Endothelial cell of hepatic sinusoid (primary cell): ENCODE measurements around the gene LRP3.
"Not testable (repeated sequence)": the region's sequence is repeated elsewhere in the genome, so short reads cannot be mapped to it uniquely, and the experiment has no call there.

Experiments used
- in situ Hi-C: cut with HindIII; loops from 2 replicates; pipeline ENCODE4 v1.10.0; 2017; ENCODE audit warnings: low sequenced_read_pairs

The LRP3 gene

DNA sequence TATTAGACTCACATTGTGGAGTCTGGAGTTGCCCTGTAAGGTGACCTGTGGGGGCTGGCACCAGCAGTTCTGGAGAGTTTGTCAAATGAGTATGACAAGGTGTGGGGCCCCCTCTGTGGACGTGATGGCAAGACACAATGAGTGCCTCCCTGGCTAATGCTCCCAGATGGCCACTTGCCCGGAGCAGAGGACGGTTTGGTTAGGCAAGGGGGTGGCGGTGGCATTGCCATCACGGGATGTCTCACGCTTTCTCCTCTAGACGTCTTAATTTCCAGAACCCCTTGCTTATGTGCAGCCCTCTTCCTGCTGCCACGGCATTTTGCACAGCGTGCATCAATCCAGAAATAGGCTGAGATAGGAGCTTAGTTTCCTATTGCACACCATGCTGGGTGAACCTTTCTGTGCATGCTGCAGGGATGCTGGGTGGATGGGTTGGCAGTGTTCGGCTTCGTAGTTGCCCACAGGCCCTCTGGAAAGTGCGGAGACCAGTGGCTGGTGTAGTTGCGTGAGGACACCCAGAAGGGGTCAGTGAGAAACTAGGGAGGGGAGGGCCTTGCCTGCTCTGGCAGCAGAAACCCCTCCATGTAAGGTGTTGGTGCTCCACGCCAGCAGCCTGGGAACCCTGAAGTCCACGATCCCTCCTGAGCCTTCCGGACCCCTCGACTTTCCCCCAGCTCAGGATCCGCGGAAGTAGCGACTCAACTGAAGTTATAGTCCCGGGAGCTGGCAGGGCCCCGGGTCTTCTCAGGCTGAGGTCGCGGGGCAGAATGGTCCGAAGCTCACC is 18.1 kb upstream of the LRP3 start:
- in situ Hi-C loops = loop anchor here (5.0 to 10.0 kb wide), 2 partner anchors 39 to 61 kb away; no protein-coding TSS in a partner anchor

DNA sequence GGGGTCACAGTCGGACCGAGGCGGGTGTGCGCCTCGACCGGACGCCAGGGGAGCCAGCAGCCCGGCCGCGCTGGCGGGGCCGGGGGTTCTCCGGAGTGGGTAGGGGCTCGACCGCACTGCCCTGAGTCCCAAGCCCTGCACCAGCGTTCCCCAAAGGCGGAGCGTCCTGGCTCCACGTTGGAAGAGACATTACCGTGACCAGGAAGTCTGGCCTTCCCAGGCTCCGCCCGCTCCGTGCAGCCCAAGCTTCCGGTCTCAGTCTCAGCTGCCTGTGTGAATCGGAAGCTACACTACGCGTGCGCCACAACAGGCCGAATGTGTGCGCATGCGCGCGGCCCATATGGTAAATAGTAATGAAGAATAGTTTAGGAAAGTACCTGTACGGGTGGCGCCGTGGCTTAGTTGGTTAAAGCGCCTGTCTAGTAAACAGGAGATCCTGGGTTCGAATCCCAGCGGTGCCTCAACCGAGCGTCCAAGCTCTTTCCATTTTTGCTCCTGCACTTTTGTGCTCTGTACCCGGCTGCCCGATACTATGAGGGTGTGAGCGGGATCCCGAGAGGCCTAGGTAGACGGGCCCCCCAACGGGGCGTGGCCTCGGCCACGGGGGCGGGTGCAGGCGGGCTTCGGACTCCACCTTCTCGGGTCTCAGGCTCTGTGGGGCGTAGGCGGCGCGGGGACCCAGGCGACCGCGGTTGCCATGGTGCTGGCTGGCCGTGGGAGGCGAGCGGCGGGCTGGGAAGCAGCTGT is 17.3 kb upstream of the LRP3 start:
- in situ Hi-C loops = loop anchor here (5.0 to 10.0 kb wide), 2 partner anchors 40 to 62 kb away; no protein-coding TSS in a partner anchor

DNA sequence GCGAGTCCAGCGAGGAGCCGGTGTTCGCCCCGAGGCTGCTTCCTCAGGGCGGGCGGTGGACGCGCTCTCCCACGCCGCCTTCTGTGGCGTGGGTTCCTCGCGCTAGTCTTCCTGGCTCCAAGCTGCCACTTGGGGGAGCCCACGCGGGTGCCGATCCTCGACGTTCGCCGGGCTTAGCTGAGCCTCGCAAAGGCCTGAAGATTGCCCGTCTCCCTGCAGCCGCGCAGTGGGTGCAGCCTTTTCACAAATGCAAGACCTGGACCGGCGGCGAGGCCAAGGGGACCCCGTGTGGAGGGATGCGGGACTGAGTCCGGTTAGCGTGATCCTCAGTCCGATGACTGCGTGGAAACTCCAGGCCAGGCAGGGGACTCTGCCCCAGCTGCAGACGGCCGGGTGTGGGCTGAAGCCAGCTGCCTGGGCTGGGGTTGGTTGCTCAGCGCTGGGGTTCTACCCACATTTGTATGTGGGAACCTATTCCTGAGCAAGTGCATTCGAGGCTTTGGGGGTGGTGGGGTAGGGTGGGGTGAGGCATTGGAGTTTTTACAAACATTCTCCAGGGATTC is 16.6 kb upstream of the LRP3 start:
- in situ Hi-C loops = loop anchor here (5.0 to 10.0 kb wide), 2 partner anchors 40 to 63 kb away; no protein-coding TSS in a partner anchor

DNA sequence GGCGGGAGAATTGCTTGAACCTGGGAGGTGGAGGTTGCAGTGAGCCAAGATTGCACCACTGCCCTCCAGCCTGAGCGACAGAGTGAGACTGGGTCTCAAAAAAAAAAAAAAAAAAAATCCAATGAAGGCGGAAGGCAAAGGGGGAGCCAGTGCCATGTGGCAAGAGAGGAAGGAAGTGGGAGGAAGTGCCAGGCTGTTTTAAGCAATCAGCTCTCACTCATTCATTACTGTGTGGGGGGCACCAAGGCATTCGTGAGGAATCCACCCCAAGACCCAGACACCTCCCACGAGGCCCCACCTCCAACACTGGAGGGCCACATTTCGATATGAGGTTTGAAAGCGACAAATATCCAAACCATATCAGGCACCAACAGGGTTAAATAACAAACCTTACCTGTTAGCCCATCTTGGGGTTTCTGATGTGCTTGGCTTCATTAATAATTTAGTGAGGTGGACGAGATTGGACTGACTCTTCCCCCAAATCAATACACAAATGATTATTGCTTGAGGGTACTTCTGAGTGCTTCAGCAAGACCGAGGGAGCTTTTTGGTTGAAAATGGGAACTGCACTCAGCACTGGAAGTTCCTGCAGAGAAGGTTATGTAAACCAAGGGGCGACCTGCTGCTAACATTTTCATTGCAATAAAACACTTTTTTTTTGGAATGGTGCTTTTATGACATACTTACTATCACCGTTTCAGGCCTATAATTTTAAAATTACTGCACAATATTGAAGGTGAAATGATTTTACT is 7.5 kb upstream of the LRP3 start:
- in situ Hi-C loops = no loop called here

DNA sequence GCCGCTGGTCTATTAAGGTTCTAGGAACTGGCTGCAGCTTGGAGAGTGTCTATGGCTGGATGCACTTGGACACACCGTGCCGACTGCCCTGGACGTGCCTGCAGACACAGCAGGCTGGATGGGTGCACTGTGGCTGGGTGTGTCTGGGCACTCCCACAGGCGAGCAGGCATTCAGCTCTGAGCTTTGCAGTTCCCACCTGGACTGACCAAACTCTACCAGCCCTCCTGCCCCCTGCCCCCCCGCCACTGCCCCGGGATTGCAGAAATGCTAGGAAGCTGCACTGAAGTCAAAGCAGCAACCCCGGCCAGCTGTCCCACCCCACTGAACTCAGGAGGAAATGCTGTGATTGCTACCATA is 7.0 kb upstream of the LRP3 start:
- in situ Hi-C loops = no loop called here

DNA sequence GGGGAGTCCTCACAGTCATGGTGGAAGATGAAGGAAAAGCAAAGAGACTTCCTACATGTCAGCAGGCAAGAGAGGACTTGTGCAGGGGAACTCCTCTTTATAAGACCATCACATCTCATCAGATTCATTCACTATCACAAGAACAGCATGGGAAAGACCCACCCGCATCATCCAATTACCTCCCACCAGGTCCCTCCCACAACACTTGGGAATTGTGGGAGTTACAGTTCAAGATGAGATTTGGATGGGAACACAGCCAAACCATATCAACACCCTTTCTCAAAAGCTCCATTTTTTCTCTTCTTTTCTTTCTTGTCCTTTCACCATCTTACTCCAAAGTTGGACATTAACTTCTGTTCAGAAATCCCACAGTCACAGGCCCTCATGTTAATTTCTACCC is 4.7 kb upstream of the LRP3 start:
- in situ Hi-C loops = no loop called here

DNA sequence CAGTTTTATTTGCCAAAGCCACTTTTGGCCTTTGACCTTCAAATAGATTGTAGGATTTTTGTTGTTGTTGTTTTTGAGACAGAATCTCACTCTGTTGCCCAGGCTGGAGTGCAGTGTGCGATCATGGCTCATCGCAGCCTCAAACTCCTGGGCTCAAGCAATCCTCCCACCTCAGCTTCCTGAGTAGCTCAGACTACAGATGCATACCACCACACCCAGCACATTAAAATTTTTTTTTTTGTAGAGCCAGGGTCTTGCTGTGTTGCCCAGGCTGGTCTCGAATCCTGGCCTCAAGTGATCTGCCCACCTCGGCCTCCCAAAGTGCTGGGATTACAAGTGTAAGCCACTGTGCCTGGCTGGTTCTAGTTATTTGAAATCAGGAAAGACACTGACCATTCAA is 3.0 kb upstream of the LRP3 start:
- in situ Hi-C loops = not testable (repeated sequence)

DNA sequence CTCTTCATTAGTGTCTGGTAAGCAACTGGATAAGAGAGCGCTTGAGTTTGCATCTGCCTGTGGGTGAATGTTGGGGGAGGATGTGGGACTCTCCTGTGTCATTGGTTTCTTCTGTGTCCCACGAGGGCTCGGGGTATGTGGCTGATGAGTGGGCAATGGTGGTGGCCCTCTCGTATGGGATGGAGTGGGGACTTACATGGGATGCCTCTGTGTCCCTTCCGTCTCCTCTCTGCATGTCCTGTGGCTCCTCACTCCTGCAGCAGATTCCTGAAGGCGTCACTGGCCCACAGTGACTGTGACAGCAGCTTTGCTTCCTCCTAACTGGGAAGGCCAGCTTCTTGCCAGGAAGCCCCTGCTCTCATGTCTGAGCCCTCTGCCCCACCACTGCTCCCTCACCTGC is 2.6 kb upstream of the LRP3 start:
- in situ Hi-C loops = no loop called here

DNA sequence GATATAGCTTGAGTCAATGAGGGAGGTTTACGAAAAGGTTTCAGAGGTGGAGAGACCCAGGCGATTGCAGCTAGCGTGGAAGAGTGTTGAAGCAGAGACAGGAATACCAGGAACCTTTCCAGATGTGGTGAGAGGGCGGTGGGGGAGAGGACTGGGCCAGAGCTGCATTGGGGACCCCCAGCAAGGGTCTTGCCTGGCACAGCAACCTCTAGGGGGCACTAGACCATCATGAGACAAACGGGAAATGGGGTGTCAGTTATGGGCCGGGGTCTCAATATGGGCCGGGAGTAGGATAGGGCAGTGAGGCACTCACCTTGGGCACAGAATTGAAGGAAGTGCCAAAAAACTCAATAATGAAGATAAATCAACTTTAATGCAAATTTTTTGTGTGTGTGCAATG is 2.1 kb upstream of the LRP3 start:
- in situ Hi-C loops = no loop called here

DNA sequence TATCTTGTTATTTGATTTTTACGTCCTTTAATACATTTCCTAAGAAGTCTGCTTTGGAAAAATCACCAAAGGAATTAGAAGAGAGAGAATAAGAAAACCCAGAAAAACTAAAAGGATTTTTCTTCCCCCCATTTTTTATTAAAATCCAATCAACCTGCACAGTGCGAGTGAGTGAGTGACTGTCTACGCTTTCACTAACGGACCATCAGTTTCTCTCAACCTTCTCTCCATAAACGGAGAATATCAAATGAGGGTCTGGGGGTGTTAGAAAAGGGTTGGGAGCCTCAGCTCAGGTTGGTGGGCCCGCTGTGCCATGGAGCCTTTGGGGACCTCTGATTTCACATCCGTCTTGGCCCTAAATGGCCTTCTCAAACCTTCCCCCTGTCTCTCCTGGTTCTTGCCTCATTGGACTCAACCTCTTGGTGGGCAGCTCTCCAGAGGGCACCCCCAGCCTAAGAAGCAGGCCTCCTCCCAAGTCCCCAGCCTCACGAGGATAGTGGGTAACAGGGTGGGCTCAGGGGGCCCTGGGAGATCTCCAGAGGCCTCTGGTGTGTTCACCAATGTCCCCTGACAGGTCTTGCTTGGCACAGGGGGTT is 763 bp upstream of the LRP3 start:
- in situ Hi-C loops = no loop called here

DNA sequence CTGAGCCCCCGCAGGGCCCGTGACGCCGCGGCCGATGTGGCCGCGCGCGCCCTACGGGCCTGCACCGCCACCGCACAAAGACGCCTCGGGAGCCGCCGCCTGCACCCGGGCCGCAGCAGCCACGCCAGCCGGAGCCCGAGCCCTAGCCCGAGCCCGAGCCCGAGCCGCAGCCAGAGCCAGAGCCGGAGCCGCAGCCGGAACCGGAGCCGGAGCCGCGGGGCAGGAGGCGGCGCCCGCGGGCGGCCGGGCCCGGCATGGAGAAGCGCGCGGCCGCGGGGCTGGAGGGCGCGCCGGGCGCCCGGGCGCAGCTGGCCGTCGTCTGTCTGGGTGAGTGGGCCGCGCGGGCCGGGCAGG is 379 bp downstream of the LRP3 start:
- in situ Hi-C loops = no loop called here

DNA sequence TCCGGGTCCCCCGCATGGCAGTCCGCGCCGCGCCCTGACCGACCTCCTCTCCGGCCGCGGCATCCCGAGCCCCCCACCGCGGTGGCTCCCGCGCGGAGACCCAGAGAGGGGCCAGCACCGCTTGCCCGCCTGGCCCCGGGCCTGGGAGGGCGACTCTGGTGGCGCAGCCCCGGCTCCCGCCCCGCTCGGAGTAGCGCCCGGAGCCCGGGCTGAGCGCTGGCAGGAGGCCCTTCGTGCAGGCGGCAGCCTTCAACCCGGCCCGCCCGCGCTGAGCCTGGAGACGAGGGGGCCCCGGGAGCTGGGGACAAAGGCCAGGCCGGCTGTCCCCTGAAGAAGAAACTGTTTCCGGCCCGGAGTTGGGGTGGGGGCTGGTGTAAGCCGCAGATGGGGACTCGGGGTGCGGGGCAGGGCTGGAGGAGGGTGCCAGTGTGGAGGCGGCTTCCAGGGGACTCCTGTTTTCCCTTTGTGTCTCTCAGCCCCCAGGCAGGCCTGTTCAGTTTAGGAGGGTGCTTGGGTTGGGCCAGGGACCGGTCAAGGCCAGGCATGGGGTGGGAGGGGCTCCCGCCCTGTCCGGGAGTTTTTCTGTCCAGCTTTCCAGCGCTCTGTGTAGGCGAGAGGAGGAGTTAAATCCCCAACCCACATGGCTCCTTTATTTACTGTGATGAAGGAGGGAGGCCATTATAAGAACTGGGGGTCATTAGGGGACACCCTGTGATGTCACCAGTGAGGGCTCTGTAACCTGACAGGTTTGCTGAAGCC is 935 bp downstream of the LRP3 start:
- in situ Hi-C loops = no loop called here

DNA sequence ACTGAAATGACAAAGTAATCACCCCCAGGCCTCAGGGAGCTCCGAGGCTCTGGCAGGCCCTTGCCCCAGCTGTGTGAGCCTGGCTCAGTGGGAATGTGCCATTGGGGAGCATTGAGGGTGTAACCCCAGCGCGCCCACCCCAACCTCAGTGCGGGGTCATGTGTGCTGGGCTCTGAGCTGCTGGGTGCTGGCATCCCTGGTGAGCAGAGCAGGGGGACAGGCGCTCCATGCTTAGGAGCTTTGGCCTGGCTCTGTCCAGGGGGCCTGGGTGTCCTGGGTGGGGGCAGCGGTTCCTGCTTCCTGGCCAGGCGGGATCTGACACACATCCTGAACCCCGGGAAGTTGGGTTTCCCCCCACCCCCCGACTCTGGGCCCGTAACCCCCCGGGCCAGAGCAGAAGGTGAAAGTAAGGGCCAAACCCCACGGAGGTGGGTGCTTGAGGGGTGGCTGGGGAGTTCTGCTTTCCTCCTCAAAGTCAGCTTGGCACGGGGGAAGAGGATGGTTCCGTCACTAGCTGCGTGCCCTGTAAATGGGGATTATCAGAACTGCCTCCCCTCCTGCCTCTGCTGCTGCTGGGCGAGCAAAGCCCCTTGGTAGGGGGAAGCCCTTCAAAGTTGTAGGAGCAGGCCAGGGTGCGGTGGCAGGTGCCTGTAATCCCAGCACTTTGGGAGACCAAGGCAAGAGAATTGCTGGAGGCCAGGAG is 1.7 kb downstream of the LRP3 start:
- in situ Hi-C loops = no loop called here

DNA sequence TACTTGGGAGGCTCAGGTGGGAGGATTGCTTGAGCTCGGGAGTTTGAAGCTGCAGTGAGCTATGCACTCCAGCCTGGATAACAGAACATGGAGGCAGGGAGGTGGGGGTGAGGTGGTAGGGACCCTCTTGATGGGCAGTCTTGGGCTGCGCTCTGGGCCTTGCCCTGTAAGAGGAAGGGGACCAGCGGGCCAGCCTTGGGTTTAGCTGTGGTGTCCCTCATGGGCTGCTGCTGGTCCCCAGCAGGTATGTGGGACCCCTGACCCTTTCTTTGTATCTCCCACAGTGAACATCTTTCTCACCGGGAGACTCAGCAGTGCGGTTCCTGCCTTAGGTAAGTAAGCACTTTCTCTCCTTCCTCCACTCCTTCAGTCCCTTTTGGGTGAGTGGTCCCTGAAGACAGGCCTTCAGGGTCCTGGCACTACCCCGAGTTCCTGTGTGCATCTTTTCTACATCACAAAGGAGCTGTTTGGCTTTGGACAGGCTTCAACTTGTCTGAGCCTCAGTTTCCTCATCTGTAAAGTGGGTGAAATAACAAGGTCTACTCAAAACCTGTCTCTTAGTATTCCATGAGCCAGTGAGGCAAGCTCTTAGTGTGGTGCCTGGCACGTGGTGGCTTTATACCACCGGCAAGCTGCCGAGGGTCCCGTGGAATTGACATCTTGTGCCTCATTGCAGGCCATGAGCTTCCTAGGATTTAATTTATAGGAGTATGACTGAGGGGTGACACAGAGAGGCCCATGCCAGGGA is 2.5 kb downstream of the LRP3 start:
- in situ Hi-C loops = no loop called here

DNA sequence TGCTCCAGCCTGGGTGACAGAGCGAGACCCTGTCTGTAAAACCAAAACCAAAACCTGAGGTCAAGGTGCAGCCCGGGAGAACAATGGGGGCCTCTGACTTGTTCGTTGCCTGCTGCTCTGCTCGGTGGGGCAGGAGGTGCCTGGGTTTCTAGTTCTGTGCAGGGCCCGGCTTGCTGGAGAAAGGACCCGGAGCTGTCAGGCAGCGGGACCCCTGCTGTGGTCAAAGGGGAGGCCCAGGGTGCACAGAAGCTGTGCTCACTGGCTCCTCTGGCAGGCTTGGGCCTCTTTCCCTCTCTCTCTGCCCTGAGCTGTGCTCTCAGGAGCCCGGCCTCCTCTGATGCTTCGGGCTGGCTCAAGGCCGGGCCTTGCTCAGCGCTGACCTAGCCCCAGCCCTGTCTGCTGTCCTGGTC is 3.5 kb downstream of the LRP3 start:
- in situ Hi-C loops = no loop called here

DNA sequence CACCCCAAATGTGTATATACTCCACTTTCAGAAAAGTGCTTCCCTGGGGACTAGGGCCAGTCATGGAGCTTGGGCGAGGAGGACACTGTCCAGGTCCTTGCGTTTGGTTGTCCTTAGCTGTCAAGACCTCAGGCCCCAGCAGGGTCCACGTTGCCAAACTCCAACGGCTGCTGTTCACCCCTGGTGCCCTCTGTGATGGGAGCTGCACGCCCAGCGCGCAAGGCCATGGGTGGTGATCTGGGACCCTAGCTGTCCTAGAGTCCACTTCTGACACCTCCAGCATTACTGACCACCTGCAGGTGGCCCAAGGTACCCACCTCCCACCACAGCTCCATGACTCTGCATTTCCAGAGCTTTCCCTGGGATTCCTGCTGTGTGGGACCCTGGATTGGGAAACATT is 4.0 kb downstream of the LRP3 start:
- in situ Hi-C loops = no loop called here

DNA sequence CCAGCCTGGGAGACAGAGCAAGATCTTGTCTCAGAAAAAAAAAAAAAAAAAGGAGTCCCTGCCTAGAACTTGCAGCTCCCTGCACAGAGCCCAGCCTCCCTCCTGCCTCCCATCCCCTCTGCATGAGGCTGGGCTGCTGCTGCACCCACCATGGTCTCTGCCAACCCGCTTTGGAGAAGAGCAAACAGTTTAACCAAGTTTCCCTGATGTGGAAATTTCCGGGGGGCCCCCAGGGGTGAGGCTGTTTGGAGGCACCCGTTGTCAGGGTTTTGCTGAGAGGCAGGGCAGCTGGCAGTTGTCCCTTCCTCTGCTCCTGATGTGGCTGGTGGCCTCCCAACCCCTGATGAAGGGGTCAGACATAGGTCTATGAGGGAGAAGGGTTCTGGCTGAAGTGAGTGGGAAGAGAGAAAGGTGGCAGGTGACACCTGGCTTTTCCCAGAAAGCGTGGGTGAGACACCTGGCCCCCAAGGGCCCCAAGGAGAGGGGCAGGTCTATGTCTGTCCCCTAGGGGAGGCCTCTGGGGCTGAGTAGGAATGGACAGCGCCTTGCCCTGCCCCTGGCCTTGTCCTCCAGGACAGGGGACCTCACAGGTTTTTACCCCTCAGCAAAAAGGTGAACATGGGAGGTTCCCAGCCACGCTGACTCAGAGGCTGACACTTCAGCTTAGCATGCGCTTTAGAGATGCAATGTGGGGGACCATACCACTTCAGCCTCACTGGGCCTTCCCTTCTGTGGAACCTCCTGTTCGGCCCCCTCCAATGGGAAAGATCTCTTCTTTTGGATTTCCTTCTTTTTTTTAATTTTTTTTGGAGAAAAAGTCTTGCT is 5.5 kb downstream of the LRP3 start:
- in situ Hi-C loops = no loop called here

DNA sequence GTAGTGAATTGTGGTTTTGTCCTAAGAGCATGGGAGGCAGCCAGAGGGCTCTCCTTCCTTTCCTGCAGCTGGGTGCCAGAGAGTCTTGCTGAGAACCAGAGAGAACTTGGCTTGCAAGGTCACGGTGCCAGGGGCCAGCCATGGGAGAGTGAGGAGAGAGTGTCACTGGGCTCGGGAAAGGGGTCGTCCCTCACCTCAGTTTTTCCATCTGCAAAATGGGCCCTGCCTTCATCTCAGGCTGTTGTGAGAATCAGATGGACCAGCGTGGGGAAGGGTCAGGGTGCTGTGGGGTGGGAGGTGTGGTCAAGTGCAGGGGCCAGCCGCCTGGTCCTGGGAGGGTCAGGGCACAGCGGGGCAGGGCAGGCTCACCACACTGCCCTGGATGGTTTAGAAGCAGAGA is 7.3 kb downstream of the LRP3 start:
- in situ Hi-C loops = no loop called here
